Measurements from ENCODE around the gene PHF2. TPM values are rescaled to one million over a fixed set of nuclear protein-coding genes. Genes with fewer than 3 reads are reported as not detected.

The PHF2 gene
- total RNA-seq, 1 experiment from 2014 or later: 32.2 TPM

DNA sequence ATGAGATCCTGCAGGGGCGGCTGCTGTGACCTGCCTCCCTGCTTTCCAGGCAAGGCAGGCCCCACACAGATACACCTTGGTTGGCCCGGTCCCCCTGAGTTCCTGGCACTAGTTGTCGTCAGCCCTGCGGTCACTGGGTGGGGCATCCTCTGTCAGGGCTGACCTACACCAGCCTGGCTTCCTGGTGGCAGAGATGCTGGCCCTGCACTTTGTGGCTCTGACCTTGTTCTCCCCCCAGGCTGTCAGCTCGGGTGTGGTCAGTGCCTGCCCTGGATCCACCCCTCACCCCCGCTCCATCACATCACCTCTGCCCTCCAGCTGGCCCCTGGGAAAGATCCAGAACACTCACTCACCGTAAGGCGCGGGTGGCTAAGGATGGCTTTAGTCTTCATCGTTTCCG is 74.1 kb downstream of the PHF2 start:
- no peak overlapping the region for H3K4me3 ChIP-seq
- H3K27me3 ChIP-seq: no peaks in the 10 kb centered on the region
- no peaks in the 10 kb centered on the region for H3K9me3 ChIP-seq (replicated peaks)
- DNase-seq: no peak
- no peak overlapping the region for H3K27ac ChIP-seq
- H3K4me1 ChIP-seq: no peaks in the 10 kb centered on the region
- H3K36me3 ChIP-seq: peaks cover 19% of the 10 kb centered on the region

- H3K4me3 ChIP-seq: no peak overlapping the region
- no peak for DNase-seq
- H3K9me3 ChIP-seq (replicated peaks): no peaks in the 10 kb centered on the region
- H3K27me3 ChIP-seq: no peaks in the 10 kb centered on the region
- H3K36me3 ChIP-seq: peaks cover 19% of the 10 kb centered on the region
- no peak overlapping the region for H3K27ac ChIP-seq
- no peaks in the 10 kb centered on the region for H3K4me1 ChIP-seq
Measured at GRCh38 chr9:93651521-93651950, 75.2 kb downstream of the PHF2 start.

DNA sequence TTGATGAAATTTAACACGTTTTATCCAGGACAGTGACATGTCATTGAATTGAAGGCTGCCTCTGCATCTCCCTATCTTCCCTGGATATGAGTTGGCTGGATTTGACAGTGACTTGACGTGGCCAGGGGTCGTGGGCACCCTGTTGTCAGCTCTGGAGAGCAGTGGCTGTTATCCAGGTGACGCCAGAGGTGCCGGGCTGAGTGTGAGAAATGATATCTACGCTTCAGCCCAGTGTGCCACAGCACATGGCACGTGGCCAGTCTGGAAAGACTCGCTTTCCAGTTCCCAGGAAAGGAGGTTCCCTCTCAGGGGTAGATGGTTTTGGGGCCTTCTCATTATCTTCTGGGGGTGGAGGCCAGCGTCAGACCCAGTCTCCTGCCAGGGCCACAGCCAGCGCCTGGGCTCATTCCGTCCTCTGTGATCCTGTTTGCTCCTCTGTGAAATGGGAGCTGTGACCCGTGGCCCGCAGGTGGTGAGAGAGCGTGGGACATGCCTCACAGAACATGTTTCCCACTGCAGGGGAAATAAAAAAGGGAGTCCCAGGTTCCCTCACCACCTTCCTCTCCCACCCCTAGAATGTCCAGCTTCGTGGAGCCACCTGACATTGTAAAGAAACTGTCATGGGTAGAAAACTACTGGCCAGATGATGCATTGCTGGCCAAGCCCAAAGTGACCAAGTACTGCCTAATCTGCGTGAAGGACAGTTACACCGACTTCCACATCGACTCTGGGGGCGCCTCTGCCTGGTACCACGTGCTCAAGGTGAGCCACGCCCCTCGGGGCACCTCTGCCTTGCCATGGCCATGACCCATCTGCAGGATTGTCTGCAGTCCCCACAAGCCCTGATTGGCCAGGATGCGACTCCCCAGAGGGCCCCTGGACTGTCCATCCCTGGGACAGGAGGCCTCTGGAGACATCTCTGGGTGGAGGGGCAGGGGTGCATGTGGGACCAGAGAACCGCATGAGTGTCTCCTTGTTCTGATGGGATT is 76.5 kb downstream of the PHF2 start:
- Histone ChIP-seq H3K9me3 (replicated peaks) (no peaks in the 10 kb centered on the region), H3K4me3 (no peak overlapping the region), H3K4me1 (no peaks in the 10 kb centered on the region), H3K27me3 (no peaks in the 10 kb centered on the region), H3K27ac (no peak overlapping the region), H3K36me3 (peaks cover 19% of the 10 kb centered on the region)
- DNase-seq: no peak

- Histone ChIP-seq H3K36me3 (peaks cover 19% of the 10 kb centered on the region), H3K27me3 (no peaks in the 10 kb centered on the region), H3K4me3 (no peak overlapping the region), H3K9me3 (replicated peaks) (no peaks in the 10 kb centered on the region), H3K27ac (no peak overlapping the region), H3K4me1 (no peaks in the 10 kb centered on the region)
- no peak for DNase-seq
Measured at GRCh38 chr9:93653760-93654159, 77.4 kb downstream of the PHF2 start.

DNA sequence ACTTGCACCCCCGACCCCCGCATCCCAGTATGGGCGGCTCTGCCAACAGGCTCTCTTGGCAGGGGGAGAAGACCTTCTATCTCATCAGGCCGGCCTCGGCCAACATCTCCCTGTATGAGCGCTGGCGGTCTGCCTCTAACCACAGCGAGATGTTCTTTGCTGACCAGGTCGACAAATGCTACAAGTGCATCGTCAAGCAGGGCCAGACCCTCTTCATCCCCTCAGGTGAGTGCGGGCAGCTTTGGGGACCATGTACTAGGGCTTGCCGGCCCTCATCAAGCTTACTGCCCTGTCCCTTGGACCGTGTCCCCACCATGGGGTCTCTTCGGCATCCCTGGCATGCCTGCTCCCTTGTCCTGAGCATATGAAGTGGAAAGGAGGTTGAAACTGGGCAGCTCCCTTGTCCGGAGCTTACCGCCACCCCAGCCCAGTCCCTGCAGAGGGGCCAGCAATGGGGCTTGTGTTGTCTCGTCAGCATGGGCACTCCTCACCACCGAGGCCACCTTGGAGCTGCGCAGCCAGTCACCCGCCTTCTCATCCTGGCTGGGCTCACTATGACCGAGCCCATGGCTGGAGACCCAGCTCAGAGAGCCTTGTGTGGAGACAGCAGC is 78.1 kb downstream of the PHF2 start:
- Histone ChIP-seq H3K4me1 (no peaks in the 10 kb centered on the region), H3K9me3 (replicated peaks) (no peaks in the 10 kb centered on the region), H3K36me3 (peaks cover 17% of the 10 kb centered on the region), H3K27ac (no peak overlapping the region), H3K4me3 (no peak overlapping the region), H3K27me3 (no peaks in the 10 kb centered on the region)
- no peak for DNase-seq

GRCh38 chr9:93655621-93656425 is 79.4 kb downstream of the PHF2 start:
- Histone ChIP-seq H3K27me3 (no peaks in the 10 kb centered on the region), H3K4me1 (no peaks in the 10 kb centered on the region), H3K9me3 (replicated peaks) (no peaks in the 10 kb centered on the region), H3K36me3 (peaks cover 9% of the 10 kb centered on the region), H3K4me3 (no peak overlapping the region), H3K27ac (no peak overlapping the region)
- DNase-seq: no peak

- H3K36me3 ChIP-seq: peaks cover 9% of the 10 kb centered on the region
- DNase-seq: no peak
Measured at GRCh38 chr9:93656426-93657239, 80.2 kb downstream of the PHF2 start.

GRCh38 chr9:93657331-93658111 is 81.1 kb downstream of the PHF2 start:
- H3K27ac ChIP-seq: no peak overlapping the region
- no peak overlapping the region for H3K4me3 ChIP-seq
- H3K9me3 ChIP-seq (replicated peaks): no peaks in the 10 kb centered on the region
- no peaks in the 10 kb centered on the region for H3K4me1 ChIP-seq
- H3K27me3 ChIP-seq: no peaks in the 10 kb centered on the region
- peaks cover 14% of the 10 kb centered on the region for H3K36me3 ChIP-seq
- no peak for DNase-seq

More at GRCh38 chr9:93656426-93657239, 80.2 kb downstream of the PHF2 start:
- no peaks in the 10 kb centered on the region for H3K27me3 ChIP-seq
- H3K27ac ChIP-seq: no peak overlapping the region
- H3K4me1 ChIP-seq: no peaks in the 10 kb centered on the region
- no peak overlapping the region for H3K4me3 ChIP-seq
- no peaks in the 10 kb centered on the region for H3K9me3 ChIP-seq (replicated peaks)

DNA sequence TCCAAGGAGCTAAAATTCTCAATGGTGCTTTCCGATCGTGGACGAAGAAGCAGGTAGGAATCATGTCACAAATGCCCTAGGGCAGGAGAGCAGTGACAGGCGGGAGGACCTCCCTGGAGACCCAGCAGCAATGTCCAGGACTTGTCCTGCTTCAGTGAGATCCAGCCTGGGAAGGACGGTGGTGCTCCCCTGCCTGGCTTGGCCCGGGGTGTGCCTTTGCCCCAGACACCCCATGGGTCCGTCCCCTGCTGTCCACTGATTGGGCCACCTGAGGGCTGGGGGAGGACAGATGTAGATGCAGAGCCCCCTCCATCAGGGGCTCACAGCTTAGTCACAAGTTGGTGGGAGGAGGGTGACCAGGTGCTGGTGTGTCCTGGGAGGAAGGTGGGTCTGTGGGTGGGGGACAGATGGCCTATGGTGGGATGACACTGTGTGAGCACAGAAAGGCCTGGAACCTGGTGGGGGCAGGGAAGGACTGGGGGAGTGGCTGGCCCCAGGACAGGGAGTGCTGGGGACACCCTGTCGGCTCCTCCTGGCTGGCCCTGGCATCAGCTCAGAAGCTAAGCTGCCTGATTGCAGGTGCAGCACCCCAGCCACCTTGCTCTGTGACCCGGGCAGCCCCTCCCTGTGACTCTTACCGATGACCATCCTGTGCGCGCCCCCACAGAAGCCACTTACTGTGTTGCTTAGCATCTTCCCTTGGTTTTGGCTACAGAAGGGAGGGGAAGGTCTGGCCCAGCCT is 82.0 kb downstream of the PHF2 start:
- Histone ChIP-seq H3K36me3 (peaks cover 11% of the 10 kb centered on the region), H3K4me1 (no peaks in the 10 kb centered on the region), H3K27ac (no peak overlapping the region), H3K4me3 (no peak overlapping the region), H3K27me3 (no peaks in the 10 kb centered on the region), H3K9me3 (replicated peaks) (no peaks in the 10 kb centered on the region)
- DNase-seq: no peak

DNA sequence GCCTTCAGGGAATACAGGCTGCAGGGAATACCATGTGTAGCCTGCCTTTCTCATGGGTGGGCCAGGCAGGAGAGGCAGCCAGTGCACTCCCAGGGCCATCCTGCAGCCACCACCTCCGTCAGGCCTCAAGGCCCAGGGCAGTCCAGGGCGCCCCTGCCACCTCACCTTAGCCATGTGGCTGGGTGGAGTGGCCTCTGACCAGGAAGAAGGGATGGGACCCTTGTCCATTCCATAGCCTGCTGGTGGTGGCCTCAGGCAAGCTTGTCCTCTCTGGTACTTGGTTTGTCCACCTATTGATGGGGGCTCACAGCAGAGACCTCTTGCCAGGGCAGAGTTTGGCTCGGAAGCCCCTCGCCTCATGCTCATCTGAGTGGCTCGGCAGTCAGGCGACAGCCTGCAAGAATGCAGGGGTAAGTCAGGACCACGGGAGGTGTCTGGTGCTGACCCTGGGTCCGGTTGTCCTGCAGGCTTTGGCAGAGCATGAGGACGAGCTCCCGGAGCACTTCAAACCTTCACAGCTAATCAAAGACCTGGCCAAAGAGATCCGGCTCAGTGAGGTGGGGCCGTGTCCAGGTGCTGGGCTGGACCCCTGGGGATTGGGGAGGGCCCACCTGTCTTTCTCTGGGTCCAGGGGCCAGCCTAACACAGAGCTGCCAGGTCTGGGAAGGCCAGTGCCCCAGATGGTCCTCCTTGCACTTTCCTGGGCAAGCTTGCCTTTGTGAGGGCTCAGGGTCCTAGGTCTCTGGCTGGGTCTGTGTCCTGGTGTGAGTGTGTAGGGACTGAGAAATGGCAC is 82.9 kb downstream of the PHF2 start:
- Histone ChIP-seq H3K4me3 (no peak overlapping the region), H3K9me3 (replicated peaks) (no peaks in the 10 kb centered on the region), H3K4me1 (no peaks in the 10 kb centered on the region), H3K27ac (no peak overlapping the region), H3K36me3 (peaks cover 8% of the 10 kb centered on the region), H3K27me3 (no peaks in the 10 kb centered on the region)
- DNase-seq: no peak

GRCh38 chr9:93659837-93660177 is 83.4 kb downstream of the PHF2 start:
- no peaks in the 10 kb centered on the region for H3K4me1 ChIP-seq
- no peak for DNase-seq
- no peaks in the 10 kb centered on the region for H3K9me3 ChIP-seq (replicated peaks)
- no peak overlapping the region for H3K4me3 ChIP-seq
- no peak overlapping the region for H3K27ac ChIP-seq
- H3K36me3 ChIP-seq: peaks cover 8% of the 10 kb centered on the region
- no peaks in the 10 kb centered on the region for H3K27me3 ChIP-seq

DNA sequence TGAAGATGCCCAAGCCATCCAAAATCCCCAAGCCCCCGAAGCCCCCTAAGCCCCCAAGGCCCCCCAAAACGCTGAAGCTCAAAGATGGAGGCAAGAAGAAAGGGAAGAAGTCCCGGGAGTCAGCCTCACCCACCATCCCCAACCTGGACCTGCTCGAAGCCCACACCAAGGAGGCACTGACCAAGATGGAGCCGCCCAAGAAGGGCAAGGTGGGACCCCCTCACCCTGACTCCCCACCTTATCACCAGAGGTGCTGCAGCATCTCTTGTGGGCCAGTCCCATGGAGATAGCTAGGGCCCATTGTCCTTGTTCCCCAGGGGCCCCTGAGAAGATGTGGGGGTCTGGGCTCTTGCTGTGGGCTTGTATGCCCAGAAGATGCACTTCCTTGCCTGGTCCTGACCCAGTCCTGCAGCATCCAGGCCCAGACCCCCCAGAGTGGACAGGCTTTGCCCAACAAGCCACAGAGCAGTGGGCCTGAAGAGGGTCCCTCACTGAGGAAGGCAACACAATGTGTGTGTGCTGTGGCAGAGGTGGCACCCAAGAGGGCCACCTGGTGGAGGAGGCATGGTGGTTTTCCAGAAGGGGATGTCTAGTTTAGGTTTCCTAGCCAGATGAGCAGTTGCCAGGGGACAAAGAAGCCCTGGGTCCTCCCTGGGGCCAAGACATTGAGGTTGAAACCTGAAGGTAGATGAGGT is 84.1 kb downstream of the PHF2 start:
- Histone ChIP-seq H3K4me3 (no peak overlapping the region), H3K4me1 (no peaks in the 10 kb centered on the region), H3K27me3 (no peaks in the 10 kb centered on the region), H3K9me3 (replicated peaks) (no peaks in the 10 kb centered on the region), H3K27ac (no peak overlapping the region), H3K36me3 (peaks cover 8% of the 10 kb centered on the region)
- DNase-seq: no peak
